Measurements from ENCODE around the gene MAPK8.

DNA sequence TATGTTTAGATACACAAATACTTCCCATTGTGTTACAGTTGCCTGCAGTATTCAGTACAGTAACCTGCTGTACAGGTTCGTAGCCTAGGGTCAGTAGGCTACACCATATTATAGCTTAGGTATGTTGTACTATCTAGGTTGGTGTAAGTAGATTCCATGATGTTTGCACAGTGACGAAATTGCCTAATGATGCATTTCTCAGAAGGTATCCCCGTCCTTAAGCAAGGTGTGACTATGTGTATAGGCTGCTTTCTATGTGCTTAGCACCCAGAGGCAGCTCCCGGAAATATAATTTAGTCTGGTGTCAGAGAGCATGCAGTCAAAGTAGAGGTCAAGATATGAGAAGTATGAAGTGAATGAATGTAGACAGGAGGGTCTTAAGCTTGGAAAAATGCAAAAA, 9.8 kb downstream of the MAPK8 start:
- TF ChIP-seq ZNF274 (IDR thresholded peaks at IDR 0.05; ENCODE audit: low read depth, low read length) (no peak), YY1 (IDR thresholded peaks at IDR 0.05; ENCODE audit: insufficient read depth, insufficient read length) (no peak)
